ENCODE data around the gene FIGNL2.

DNA sequence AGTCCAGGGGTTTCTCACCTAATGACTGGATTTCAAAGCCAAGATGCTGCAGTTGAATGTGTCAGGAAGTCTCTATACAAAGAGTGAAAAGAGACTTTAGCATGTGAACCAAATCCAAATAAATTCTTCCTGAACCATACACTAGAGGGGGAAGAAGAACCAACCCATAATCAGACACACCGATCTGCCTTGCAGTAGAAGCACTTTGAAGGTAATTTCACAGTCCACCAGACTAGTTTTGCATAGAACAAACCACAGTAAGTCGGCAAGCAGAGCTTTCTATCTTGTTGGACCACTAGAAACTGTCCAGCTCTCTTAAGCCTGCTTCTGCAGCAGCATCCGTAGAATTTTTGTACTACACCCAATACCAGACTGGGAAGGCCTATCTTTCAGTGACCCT is 39.3 kb downstream of the FIGNL2 start:
- TF ChIP-seq CTCF (IDR thresholded peaks at IDR 0.05) (no peak), POLR2AphosphoS5 (IDR thresholded peaks at IDR 0.05) (no peak)

All from breast epithelium (tissue), 3 donors.